ENCODE measurements around the gene JHY. TPM values are rescaled to one million over a fixed set of nuclear protein-coding genes. Genes with fewer than 3 reads are reported as not detected.
A peak's percentile ranks its signal among the peaks of the same experiment; 100 is the strongest.

The JHY gene
- total RNA-seq, 2 donors from 2014 or later = 2.1 to 4.8 TPM

DNA sequence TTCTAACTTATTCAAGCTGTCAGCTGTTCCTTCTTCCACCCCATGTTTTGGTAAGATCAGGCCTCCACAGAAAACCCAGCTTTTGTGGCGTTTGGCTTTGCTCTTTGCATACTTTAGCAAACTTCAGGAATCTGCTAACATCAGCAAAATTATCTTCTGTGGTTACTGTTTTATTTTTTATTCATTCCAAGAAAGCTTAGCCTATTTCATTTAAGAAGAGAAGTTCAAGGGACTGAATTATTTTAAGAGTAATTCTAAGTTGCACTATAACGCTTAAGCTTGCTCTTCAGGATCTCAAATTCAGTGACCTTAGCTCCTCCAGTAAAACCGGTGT, 1.1 kb downstream of the JHY start:
- Mint-ChIP-seq H3K9me3 (no peaks in the 10 kb centered on the region), H3K27ac (peak overlapping the region; percentile 78), H3K27me3 (ENCODE audit: insufficient read depth) (peaks cover 22% of the 10 kb centered on the region), H3K4me3 (peak overlapping the region; percentile 70), H3K36me3 (ENCODE audit: low read depth) (peaks cover 2% of the 10 kb centered on the region), H3K4me1 (peaks cover 17% of the 10 kb centered on the region)
- peak overlapping the region; percentile 56 for H3K9ac ChIP-seq (ENCODE audit: extremely low read depth, low read length, poor library complexity, severe bottlenecking)
- H3K9me3 ChIP-seq (ENCODE audit: control insufficient read depth, low read length) = no peaks in the 10 kb centered on the region
- TF ChIP-seq, protein P1, sequence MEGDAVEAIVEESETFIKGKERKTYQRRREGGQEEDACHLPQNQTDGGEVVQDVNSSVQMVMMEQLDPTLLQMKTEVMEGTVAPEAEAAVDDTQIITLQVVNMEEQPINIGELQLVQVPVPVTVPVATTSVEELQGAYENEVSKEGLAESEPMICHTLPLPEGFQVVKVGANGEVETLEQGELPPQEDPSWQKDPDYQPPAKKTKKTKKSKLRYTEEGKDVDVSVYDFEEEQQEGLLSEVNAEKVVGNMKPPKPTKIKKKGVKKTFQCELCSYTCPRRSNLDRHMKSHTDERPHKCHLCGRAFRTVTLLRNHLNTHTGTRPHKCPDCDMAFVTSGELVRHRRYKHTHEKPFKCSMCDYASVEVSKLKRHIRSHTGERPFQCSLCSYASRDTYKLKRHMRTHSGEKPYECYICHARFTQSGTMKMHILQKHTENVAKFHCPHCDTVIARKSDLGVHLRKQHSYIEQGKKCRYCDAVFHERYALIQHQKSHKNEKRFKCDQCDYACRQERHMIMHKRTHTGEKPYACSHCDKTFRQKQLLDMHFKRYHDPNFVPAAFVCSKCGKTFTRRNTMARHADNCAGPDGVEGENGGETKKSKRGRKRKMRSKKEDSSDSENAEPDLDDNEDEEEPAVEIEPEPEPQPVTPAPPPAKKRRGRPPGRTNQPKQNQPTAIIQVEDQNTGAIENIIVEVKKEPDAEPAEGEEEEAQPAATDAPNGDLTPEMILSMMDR (conservative IDR thresholded peaks at IDR 0.05) = no peak
- no peak for DNase-seq
- H3K4me1 ChIP-seq (ENCODE audit: control insufficient read depth, insufficient read depth, low read length) = peaks cover 5% of the 10 kb centered on the region
- no peaks in the 10 kb centered on the region for H3K36me3 ChIP-seq (ENCODE audit: control insufficient read depth, insufficient read depth, low read length)
- WGBS, 2 experiments (ENCODE audit: insufficient coverage in 1 of 2, insufficient read length in 1 of 2) = 67% methylated on average over 3 of the region's 3 CpGs; no CpG with 5 or more reads in 1 of the 2 experiments
- H3K27me3 ChIP-seq (ENCODE audit: control insufficient read depth, insufficient read depth, low read length, poor library complexity, severe bottlenecking) = peaks cover 21% of the 10 kb centered on the region
- H3K27ac ChIP-seq (ENCODE audit: low read depth, low read length) = no peak overlapping the region
- peak overlapping the region; percentile 81 for H3K4me3 ChIP-seq (ENCODE audit: low read length)

DNA sequence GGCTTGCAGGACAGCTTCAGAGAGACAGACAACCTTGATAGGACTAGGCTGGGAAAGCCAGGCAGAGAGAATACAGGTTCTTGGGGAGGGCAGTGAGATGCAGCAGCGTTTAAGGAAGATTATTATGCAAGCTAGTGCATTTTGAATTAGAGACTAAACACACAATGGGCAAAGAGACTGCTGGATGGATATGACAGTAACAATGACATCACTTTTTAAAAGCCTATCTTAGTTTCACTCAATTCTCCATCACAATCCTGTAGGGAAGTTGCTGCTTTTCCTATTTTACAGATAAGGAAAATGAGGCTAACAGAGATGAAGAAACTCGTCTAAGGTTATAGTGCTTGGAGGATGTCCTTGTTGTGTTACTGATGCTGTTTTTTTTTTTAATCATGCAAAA, 5.6 kb downstream of the JHY start:
- Histone ChIP-seq H3K9ac (ENCODE audit: extremely low read depth, low read length, poor library complexity, severe bottlenecking) (no peak overlapping the region), H3K27ac (ENCODE audit: low read depth, low read length) (no peak overlapping the region), H3K4me3 (ENCODE audit: low read length) (no peak overlapping the region), H3K9me3 (ENCODE audit: control insufficient read depth, low read length) (no peaks in the 10 kb centered on the region), H3K4me1 (ENCODE audit: control insufficient read depth, insufficient read depth, low read length) (peaks cover 5% of the 10 kb centered on the region), H3K36me3 (ENCODE audit: control insufficient read depth, insufficient read depth, low read length) (no peaks in the 10 kb centered on the region), H3K27me3 (ENCODE audit: control insufficient read depth, insufficient read depth, low read length, poor library complexity, severe bottlenecking) (no peaks in the 10 kb centered on the region)
- no peak for DNase-seq
- H3K27me3 Mint-ChIP-seq (ENCODE audit: insufficient read depth) = no peaks in the 10 kb centered on the region
- WGBS, 2 experiments (ENCODE audit: insufficient coverage in 1 of 2, insufficient read length in 1 of 2) = 71 to 75% methylated on average over 1 of the region's 2 CpGs
- no peak overlapping the region for H3K4me3 Mint-ChIP-seq
- no peak overlapping the region for H3K27ac Mint-ChIP-seq
- TF ChIP-seq, protein P1 (conservative IDR thresholded peaks at IDR 0.05) = no peak
- H3K4me1 Mint-ChIP-seq = peaks cover 10% of the 10 kb centered on the region
- peaks cover 2% of the 10 kb centered on the region for H3K36me3 Mint-ChIP-seq (ENCODE audit: low read depth)
- no peaks in the 10 kb centered on the region for H3K9me3 Mint-ChIP-seq

DNA sequence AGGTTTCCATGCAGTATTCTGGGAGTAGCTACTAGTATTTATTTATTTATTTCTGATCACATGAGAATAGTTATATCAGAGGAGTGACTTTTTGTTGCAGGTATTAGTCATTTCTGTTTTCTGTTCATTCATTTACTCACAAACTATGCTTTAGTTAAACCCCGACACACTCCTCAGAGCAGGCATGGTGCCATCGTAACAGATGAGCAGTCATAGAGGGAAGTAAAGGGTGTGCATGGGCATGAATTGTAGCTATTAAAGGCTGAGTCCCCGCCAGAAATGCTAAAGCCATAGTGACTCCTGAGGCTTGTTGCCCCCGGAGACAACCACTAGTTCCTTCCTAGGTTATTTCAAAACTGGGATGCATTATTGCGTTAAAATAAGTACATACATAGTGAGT, 10.6 kb downstream of the JHY start:
- DNase-seq = no peak
- no peaks in the 10 kb centered on the region for H3K9me3 Mint-ChIP-seq
- peaks cover 10% of the 10 kb centered on the region for H3K4me1 Mint-ChIP-seq
- 92 to 100% methylated on average over 2 to 5 of the region's 5 CpGs for WGBS, 2 experiments (ENCODE audit: insufficient coverage in 1 of 2, insufficient read length in 1 of 2)
- no peaks in the 10 kb centered on the region for H3K27me3 ChIP-seq (ENCODE audit: control insufficient read depth, insufficient read depth, low read length, poor library complexity, severe bottlenecking)
- H3K9me3 ChIP-seq (ENCODE audit: control insufficient read depth, low read length) = no peaks in the 10 kb centered on the region
- no peak overlapping the region for H3K27ac ChIP-seq (ENCODE audit: low read depth, low read length)
- peaks cover 7% of the 10 kb centered on the region for H3K4me1 ChIP-seq (ENCODE audit: control insufficient read depth, insufficient read depth, low read length)
- TF ChIP-seq, protein P1 (conservative IDR thresholded peaks at IDR 0.05) = no peak
- H3K27ac Mint-ChIP-seq = no peak overlapping the region
- H3K27me3 Mint-ChIP-seq (ENCODE audit: insufficient read depth) = no peaks in the 10 kb centered on the region
- no peak overlapping the region for H3K4me3 Mint-ChIP-seq
- no peaks in the 10 kb centered on the region for H3K36me3 Mint-ChIP-seq (ENCODE audit: low read depth)
- no peaks in the 10 kb centered on the region for H3K36me3 ChIP-seq (ENCODE audit: control insufficient read depth, insufficient read depth, low read length)
- no peak overlapping the region for H3K9ac ChIP-seq (ENCODE audit: extremely low read depth, low read length, poor library complexity, severe bottlenecking)
- H3K4me3 ChIP-seq (ENCODE audit: low read length) = no peak overlapping the region

All from endodermal cell (in vitro differentiated cells).